ENCODE data around the gene ABCC9. TPM values are rescaled to one million over a fixed set of nuclear protein-coding genes. Genes with fewer than 3 reads are reported as not detected.

The ABCC9 gene
- total RNA-seq, 1 experiment from 2014 or later, result not detected

DNA sequence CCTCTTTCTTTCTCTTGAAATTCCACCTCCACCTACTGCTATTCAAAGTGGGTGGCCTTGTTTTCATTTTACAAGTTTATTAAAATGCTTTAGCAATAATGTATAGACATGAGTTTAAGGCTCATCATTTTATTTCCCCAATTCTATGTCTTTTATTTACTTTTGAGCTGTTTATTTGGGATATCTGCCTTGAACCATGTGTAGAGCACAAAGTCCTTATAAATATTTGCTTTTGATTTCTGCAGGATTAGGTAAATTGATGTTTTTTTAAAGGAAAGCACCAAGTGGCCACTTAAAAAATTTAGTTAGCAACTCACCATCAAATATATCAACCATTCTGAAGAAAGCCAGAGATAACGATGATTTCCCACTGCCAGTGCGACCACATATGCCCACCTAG is 126.9 kb downstream of the ABCC9 start:
- no peaks in the 10 kb centered on the region for H3K79me2 ChIP-seq (ENCODE audit: insufficient read depth, low read length)
- no peak overlapping the region for H3K4me2 ChIP-seq (ENCODE audit: insufficient read depth, insufficient read length, low read length)
- no peaks in the 10 kb centered on the region for H3K27me3 ChIP-seq (ENCODE audit: insufficient read depth, low read length)
- no peak overlapping the region for H4K8ac ChIP-seq (replicated peaks; ENCODE audit: insufficient read length, low read depth, low read length)
- H3K18ac ChIP-seq (ENCODE audit: insufficient read length, low read depth, low read length), result no peak overlapping the region
- no peak overlapping the region for H2BK12ac ChIP-seq (ENCODE audit: insufficient read length, low read depth, low read length)
- Mint-ChIP-seq H3K4me1 (no peaks in the 10 kb centered on the region), H3K36me3 (ENCODE audit: insufficient read depth in 1 of 3, low read depth in 3 of 3) (no peaks in the 10 kb centered on the region), H3K4me3 (no peak overlapping the region), H3K27me3 (ENCODE audit: low read depth) (no peaks in the 10 kb centered on the region), H3K9me3 (no peaks in the 10 kb centered on the region; a peak in 1 of 5 replicates), H3K27ac (no peak overlapping the region)
- no peak overlapping the region for H2AK5ac ChIP-seq (ENCODE audit: insufficient read length, low read length)
- H4K5ac ChIP-seq (ENCODE audit: insufficient read length, low read depth, low read length), result no peak overlapping the region
- TF ChIP-seq, protein P1, sequence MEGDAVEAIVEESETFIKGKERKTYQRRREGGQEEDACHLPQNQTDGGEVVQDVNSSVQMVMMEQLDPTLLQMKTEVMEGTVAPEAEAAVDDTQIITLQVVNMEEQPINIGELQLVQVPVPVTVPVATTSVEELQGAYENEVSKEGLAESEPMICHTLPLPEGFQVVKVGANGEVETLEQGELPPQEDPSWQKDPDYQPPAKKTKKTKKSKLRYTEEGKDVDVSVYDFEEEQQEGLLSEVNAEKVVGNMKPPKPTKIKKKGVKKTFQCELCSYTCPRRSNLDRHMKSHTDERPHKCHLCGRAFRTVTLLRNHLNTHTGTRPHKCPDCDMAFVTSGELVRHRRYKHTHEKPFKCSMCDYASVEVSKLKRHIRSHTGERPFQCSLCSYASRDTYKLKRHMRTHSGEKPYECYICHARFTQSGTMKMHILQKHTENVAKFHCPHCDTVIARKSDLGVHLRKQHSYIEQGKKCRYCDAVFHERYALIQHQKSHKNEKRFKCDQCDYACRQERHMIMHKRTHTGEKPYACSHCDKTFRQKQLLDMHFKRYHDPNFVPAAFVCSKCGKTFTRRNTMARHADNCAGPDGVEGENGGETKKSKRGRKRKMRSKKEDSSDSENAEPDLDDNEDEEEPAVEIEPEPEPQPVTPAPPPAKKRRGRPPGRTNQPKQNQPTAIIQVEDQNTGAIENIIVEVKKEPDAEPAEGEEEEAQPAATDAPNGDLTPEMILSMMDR (conservative IDR thresholded peaks at IDR 0.05), result no peak
- H3T11ph ChIP-seq (ENCODE audit: low read length), result no peak overlapping the region
- H3K9me3 ChIP-seq (ENCODE audit: control insufficient read depth, low read depth, low read length), result no peaks in the 10 kb centered on the region
- no peak for DNase-seq
- H4K91ac ChIP-seq (ENCODE audit: insufficient read length, low read depth, low read length), result no peak overlapping the region
- no peak overlapping the region for H2BK120ac ChIP-seq (ENCODE audit: low read depth, low read length, poor library complexity, severe bottlenecking)
- no peak overlapping the region for H3K56ac ChIP-seq (ENCODE audit: insufficient read length, low read depth, low read length)
- WGBS (ENCODE audit: extremely low coverage, insufficient read length, low lambda C conversion rate), result no CpG with 5 or more reads among the region's 2 CpGs
- no peaks in the 10 kb centered on the region for H3K4me1 ChIP-seq (ENCODE audit: insufficient read depth, low read length)
- no peak overlapping the region for H2BK20ac ChIP-seq (ENCODE audit: low read depth, low read length, poor library complexity, severe bottlenecking)
- H3K4ac ChIP-seq (ENCODE audit: low read depth, low read length), result no peak overlapping the region
- no peak overlapping the region for H2BK15ac ChIP-seq (ENCODE audit: low read depth, low read length)
- no peaks in the 10 kb centered on the region for H3K79me1 ChIP-seq (ENCODE audit: insufficient read depth, low read depth, low read length, poor library complexity, severe bottlenecking)
- no peak overlapping the region for H3K9ac ChIP-seq (ENCODE audit: extremely low read depth, insufficient read length, low read length)
- H3K23ac ChIP-seq (ENCODE audit: insufficient read length, low read depth, low read length), result no peak overlapping the region
- H2AFZ ChIP-seq (ENCODE audit: low read length), result no peak overlapping the region
- H2BK5ac ChIP-seq (ENCODE audit: insufficient read length, low read length), result no peak overlapping the region
- no peaks in the 10 kb centered on the region for H3K23me2 ChIP-seq (ENCODE audit: insufficient read length, low read depth, low read length, poor library complexity, severe bottlenecking)
- no peak overlapping the region for H3K14ac ChIP-seq (ENCODE audit: insufficient read depth, low read length)
- no peak overlapping the region for H3K27ac ChIP-seq (ENCODE audit: insufficient read length, low read depth, low read length)
- no peaks in the 10 kb centered on the region for H4K20me1 ChIP-seq (ENCODE audit: control insufficient read depth, insufficient read depth, insufficient read length)

All from H9 (cell line).